GM19351 (cell line): ENCODE results near the gene MEIOB.
"Not testable (repeated sequence)": the region's sequence is repeated elsewhere in the genome, so short reads cannot be mapped to it uniquely, and the experiment has no call there.

Experiments used
- ATAC-seq: cut with Tn5 transposase; IDR thresholded peaks from one replicate; pipeline ENCODE4 v1.9.1; 2021; ENCODE audit warnings: mild to moderate bottlenecking, moderate library complexity; ENCODE audit not compliant: unreplicated experiment

The MEIOB gene

DNA sequence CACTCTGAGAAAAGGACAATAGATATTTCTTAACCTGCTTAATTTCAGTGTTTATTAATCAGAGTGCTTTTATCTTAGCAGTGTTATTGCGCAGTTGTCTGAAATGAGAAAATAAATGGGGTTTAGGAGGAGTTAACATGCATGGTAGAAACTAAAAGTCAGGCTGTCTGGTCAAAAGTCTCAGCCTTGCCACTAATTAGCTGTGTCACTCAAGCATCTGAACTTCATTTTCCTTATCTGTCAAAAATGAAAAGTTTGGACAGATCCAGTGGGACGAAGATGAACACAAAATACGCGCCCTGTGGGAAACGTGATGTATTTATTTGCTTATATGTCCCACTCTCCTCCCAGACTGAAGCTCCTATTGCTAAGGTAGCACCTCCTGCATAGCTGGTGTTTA, 6.3 kb upstream of the MEIOB start:
- no peak for ATAC-seq

DNA sequence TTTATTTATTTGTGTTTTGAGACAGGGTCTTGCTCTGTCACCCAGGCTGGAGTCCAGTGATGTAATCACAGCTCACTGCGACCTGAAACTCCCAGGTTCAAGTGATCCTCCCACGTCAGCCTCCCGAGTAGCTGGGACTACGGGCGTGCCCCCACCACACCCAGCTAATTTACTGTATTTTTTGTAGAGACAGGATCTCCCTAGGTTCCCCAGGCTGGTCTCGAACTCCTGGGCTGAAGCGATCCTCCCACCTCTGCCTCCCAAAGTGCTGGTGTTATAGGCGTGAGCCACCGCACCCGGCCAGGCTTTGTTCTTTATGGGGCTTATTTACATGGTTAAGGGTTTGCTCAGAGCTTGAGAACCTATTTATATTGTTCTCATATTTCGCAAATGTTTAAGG, 5.8 kb upstream of the MEIOB start:
- no peak for ATAC-seq

DNA sequence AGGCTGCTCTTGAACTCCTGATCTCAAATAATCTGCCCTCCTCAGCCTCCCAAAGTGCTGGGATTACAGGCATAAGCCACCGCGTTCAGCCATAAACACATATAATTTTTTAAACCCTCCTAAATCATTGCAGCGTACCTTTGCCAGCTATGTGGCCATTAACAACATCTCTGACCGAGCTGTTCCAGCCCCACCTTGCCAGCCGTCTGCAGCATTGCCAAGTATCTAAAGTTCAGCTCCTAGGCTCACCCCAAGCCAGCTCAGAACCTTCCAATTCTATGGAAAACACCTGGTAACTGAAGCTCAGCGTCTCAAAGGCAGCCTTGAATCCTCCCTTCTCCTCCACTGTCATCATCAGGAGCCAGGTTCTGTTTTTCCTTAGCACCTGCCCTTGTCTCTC, 5.1 kb upstream of the MEIOB start:
- no peak for ATAC-seq

DNA sequence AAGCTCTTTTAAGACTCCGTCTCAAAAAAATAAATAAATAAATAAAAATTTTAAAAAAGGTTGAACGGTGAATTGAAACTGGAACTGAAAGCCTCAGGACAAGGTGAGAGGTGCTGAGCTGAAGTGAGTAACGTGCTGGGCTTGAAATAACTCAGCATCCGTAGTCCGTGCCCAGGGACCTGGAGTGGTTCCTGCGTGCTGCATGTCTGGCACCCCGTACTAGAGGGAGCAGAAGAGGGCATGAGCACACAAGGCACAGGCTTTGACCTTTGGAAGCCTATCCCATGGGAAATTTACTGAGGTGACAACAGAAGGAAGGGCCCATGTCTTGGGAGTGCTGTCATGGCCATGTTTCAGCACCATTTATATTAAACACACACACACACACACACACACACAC, 4.5 kb upstream of the MEIOB start:
- no peak for ATAC-seq

DNA sequence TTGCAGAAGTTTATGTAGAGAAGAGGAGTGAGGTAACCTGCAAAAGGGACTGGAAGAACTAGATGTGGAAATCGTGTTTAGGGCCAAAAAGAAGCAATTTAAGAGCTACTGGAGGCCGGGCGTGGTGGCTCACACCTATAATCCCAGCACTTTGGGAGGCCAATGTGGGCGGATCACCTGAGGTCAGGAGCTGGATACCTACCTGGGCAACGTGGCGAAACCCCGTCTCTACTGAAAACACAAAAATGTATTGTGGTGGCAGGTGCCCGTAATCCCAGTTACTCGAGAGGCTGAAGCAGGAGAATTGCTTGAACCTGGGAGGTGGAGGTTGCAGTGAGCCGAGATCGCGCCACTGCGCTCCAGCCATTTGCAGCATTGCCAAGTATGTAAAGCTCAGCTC, 4.1 kb upstream of the MEIOB start:
- not testable (repeated sequence) for ATAC-seq

DNA sequence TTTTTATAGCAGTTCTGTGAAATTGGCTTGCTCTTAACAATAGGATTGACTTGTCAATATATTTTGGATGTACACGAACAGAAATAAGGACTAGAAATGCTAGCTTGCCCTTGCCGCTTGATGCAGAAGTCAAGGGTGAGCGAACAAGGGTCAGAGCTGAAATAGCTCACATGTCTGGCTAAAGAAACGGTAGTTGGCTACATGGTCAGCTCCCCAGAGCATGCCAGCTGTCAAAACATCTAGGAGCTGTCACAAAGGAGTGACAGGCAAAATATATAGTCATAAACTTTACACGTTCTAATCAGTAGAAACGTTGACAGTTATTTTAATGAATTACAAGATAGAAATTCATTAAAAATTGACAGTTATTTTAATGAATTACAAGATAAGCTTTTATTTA, 2.9 kb upstream of the MEIOB start:
- no peak for ATAC-seq

DNA sequence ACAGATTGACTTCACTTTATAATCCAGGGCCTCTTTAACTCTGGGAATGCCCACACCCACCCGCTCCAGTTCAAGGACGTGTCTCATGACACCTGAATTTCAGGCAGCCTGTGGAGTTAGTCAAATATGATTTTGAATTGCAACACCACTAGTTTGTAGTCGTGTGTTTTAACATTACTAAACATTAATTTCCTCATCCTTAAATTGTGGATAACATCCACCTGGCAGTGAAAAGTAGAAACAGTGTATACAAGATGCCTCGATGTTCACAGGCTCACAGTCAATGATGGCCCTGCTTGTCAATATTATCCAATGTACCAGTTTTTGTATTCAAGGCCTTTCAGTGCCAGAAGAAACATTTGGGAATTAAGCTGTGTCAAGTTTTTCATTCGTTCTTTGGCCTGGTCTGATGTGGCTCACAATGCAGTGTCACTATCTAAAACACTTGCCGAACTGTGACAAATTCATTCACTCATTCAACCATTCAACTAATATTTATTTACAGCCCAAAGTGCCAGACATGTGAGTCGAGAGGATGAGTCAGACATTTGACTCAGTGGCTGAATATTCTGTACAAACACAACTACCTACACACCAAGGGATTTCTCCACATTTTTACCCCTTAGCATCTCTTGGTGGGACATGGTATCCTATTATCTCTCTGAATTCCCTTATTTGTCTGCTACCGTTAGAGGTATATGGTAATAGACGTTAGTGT, 1.4 kb downstream of the MEIOB start:
- no peak for ATAC-seq

DNA sequence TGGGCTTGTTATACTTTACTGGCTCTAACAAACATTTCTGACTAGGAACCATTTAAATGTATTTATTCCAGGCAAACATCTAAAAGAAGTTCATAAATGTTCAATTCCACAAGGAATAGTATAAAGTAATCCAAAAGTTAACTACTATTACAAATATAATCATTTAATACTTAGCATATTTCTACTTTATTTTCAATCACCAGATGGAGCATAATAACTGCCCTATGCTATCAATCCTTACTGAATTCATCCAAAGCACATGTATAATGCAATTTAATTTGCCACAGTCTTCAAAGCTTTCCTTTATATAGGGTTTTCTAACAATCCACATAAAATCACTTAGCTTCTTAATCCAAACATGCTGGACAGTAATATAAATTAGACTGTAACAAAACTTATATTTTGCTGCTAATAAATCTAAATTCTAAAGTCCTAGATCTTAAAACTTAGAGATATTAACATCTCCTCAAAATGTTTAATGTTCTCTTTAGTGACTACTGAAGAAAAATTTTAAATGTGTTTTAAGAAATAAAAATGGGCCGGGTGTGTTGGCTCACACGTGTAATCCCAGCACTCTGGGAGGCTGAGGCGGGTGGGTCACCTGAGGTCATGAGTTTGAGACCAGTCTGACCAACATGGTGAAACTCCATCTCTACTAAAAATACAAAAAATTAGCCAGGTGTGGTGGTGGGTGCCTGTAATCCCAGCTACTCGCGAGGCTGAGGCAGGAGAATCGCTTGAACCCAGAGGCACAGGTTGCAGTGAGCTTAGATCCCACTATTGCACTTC, 5.9 kb downstream of the MEIOB start:
- ATAC-seq = no peak

DNA sequence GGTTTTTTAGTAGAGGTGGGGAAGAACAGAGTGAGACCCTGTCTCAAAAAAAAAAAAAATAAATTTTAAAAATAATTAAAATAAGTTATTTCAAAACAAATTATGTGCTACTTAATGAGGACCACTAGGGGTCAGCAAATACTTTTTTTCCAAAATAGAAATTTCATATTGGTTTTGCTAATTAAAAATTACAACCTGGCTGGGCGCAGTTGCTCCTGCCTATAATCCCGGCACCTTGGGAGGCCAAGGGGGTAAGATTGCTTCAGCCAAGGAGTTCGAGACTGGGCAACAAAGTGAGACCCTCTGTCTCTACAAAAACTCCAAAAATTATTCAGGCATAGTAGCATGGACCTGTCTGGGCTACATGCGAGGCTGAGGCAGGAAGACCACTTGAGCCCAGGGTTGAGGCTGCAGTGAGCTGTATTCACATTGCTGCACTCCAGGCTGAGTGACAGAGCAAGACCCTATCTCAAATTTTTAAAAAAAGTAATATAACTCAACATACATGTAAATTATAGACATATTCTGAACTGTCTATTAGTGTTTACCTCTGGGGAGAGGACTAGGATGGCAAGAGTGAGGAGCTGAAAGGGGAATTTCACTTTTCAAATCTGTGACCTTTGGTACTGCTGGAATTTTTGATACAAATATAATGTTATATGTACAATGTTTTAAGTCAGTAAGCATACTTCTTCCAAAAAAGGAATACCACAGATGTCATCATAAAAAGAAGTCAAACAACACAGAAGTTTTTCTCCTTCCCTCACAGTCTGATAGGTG, 8.1 kb downstream of the MEIOB start:
- no peak for ATAC-seq

DNA sequence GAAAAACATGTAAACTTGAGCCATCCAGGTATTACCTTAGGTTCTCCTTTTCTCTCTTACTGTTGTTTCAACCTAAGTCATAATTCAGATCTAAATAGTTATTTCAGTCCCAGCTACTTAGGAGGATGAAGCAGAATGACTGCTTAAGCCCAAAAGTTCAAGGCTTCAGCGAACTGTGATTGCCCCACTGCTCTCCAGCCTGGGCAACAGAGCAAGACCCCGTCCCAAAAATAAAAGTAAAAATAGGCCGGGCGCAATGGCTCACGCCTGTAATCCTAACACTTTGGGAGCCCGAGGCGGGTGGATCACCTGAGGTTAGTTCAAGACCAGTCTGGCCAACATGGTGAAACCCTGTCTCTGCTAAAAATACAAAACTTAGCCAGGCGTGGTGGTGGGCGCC, 9.6 kb downstream of the MEIOB start:
- no peak for ATAC-seq

DNA sequence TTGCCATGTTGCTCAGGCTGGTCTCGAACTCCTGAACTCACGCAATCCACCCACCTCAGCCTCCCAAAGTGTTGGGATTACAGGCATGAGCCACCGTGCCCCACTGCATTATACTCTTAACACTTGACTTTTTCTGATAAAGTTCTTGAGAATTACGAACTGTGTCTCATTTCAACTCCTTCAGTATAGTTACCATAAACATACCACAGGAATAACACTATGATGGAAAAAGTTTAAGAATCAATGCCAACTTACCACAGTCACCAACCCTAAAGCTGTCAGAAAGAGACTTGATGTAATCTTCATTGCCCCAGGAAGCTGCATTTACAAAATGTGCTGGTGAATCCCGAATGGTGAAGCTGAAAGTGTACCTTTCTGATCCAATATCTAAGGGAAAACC, 10.2 kb downstream of the MEIOB start:
- no peak for ATAC-seq

DNA sequence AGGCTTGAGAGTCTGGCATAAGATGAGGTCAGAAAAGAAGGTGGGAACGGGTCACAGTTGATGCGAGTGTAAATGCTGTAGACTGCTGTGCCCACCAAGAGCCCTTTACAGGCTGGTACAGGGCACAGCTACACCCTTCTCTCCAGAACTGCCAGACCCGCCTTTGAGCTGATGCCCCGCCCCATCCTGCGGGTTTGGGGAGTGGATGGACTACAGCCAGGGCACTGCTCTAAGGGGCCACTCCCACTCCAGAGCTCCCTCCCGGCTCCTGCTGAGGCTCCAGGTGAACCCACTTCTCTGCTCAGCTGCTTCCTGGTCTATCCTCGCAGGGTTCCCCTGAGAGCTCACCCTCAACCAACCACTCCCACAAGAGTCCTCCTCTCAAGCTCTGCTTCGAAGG, 12.3 kb downstream of the MEIOB start:
- ATAC-seq = no peak

DNA sequence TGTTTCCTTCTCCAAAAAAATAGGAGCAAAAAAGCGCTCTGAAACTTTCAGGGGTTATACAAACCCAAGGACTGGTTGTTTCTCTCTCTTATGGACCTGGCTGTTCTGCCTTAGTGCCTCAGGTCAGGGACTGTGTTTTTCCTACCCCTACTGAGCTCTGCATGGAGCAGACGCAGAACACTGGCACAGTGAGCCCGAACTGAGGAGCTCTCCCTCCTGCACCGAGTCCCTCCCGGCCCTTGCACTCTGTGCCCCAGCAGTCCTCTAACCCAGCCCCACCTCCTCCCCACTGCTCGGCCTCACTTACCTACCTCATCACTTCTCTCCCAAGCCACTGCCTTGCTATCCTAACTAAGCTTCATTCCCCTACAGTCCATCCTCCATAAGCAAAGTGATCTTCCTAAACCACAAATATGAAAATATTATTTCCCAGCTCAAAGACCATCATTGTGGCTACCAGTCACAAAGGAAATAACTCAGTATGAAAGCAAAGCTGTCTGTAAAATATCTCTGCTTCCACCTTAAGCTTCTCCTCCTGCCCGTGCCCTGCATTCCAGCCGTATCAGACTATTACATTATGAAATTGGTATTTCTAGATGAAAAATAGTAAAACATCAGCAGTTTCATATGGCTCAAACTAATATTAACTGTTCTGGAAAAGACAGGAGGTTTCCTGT, 13.6 kb downstream of the MEIOB start:
- ATAC-seq = no peak

DNA sequence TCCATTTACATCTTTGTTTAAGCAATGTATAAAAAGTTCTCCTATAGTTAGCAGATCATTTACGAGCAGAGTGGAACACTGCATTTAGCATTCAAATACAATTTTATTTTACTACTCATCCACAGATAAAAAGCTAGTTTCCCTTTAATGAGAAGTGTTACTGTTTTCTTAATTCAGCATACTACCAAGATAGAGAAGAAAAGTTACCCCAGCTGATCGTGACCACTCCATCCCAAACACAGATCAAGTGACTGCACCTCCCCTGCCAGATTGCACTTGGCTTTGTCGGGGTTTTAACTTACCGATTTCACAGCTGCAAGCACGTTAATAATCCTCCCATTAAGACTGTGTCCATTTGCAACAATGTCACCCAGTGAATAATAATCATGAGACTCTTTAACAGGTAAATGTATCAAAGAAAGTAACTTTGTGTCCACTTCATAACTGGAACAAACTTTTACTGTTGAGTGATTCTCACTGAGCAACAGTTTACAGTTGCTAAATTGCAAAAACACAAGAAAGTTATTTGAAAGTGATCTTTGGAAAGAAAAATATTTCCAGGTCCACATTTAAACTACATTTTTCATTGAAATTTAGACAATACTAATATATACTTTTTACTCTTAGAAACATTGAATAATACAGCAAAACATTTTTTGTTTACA, 14.4 kb downstream of the MEIOB start:
- no peak for ATAC-seq

DNA sequence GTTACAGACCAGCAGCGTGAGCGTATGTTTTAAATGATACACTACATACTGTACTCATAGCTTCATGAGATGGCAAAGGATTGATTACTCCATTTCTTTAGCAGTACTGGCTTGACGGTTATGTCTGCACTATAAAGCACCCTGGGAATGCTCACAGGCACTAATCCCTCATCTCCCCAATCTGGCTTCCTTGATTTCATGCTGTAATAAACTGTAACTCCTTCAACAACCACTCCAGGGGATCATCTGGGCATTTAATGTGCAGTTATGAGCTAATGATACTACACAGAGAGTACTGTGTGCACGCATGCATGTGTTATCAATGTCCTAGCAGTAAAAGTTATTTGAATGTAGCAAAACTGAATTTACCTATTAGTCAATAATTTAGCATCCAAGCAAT, 20.2 kb downstream of the MEIOB start:
- no peak for ATAC-seq

DNA sequence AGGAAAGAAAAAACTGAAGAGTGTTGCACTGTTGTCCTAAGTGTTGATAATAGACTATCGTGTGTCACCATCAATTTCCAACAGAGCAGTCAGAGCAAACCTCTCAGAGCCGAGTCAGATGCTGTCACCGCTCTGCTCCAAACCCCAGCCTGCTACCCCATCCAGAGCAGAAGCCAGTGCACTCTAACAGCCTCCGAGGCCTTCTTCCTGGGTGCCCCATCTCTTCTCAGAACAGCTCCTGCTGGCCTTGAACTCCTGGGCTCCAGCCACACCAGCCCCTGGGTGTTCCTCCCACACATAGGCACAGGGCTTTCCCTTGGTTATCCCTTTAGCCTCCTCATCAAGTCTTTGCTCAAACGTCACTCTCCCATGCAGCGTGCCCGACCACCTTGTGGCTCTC, 21.0 kb downstream of the MEIOB start:
- no peak for ATAC-seq

DNA sequence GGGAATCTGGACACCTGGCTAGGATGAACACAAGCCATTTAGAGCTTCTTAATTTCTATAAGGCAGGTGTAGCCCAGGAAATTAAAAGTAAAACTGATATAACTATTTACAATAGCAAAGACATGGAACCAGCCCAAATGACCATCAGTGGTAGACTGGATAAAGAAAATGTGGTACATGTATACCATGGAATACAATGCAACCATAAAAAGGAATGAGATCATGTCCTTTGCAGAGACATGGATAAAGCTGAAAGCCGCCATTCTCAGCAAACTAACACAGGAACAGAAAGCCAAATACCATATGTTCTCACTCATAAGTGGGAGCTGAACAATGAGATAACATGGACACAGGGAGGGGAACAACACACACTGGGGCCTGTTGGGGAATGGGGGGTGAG, 25.5 kb downstream of the MEIOB start:
- ATAC-seq = no peak

DNA sequence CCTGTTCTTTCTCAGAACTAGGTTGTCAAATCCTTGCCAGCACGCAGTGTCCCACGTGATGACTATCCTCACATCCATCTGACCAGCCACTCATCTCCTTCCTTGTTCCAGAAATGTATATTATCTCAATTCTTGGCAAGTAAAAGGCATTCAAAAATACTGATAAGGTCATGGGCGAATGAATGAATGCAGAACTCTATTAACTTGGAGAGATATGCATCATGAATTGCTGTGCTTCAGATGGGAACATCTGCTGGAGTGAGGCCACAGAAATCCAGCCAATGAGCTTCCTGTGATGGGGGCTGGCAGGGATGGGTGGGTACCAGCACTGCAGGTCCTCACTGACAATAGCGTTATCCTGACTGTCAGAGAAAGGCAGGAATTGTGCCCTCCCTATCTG, 26.0 kb downstream of the MEIOB start:
- no peak for ATAC-seq

DNA sequence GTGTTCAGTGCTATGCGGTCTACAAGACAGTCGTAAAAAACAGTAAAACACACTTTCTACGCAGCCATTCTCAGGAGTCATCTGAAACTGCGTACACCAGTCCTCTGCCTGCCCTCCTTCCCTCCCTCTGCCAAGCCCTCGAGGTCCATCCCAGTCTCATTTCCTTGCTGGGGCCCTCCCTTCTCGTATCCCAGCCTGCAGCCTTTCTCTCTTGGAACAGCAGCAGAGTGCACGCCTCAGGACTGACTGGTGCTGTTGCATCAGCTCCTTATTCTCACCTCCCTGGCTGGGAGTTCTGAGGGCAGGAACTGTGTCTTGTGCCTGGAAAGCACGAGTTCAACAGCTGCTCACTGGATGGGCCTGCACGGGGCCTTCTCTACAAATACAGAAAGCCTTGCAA, 32.4 kb downstream of the MEIOB start:
- ATAC-seq = no peak

DNA sequence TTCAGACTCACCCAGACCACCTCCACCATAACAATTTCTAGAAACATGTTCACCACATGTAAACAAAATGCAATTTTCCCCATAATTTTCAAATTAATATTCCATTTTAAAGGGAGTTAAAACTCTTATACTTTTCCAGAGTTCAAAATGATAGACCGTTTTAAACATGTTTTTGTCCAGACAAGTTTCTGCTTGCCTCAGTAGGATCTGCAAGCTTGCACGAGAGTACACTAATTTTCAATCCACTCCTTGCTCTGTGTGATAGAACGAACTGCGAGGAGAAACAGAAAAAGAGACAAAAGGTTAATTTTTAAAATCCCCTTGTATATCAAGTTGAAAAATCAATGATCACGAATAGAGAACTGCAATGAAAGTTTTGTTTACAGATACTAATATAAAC, 37.9 kb downstream of the MEIOB start:
- ATAC-seq = no peak
